Right ventricle myocardium inferior (tissue), 1 donor: ENCODE results near the gene TDP1. TPM values are rescaled to one million over a fixed set of nuclear protein-coding genes. Genes with fewer than 3 reads are reported as not detected.
"Not testable (repeated sequence)": the region's sequence is repeated elsewhere in the genome, so short reads cannot be mapped to it uniquely, and the experiment has no call there.

ENCODE experiments used
- ATAC-seq: fragments of 200-7000 bp; cut with Tn5 transposase; one replicate; pipeline ENCODE4 v1.9.1; 2020; ENCODE audit warnings: mild to moderate bottlenecking, moderate library complexity
- DNase-seq: peaks from one replicate; pipeline ENCODE4 v3.0.0; 2021; ENCODE audit errors: missing footprints
- intact Hi-C: fragments of 100-400 bp; cut with DNase I; formaldehyde crosslinking; loops from one replicate; pipeline ENCODE4 v1.11.0; 2022
- total RNA-seq: library from RNA; stranded (reverse); fragmentation: NEBNext Ultra II Directional; extraction: Animal tissue kit (Norgen Biotek cat#: 25700); gene quantifications from one replicate; pipeline ENCODE4 v1.2.1, GENCODE V29; 2021
- donor health status: DM: no; HTN: yes; CAD: no; lungs with severe emphysema.

The TDP1 gene
- total RNA-seq, 1 donor from 2014 or later = 5.2 TPM

DNA sequence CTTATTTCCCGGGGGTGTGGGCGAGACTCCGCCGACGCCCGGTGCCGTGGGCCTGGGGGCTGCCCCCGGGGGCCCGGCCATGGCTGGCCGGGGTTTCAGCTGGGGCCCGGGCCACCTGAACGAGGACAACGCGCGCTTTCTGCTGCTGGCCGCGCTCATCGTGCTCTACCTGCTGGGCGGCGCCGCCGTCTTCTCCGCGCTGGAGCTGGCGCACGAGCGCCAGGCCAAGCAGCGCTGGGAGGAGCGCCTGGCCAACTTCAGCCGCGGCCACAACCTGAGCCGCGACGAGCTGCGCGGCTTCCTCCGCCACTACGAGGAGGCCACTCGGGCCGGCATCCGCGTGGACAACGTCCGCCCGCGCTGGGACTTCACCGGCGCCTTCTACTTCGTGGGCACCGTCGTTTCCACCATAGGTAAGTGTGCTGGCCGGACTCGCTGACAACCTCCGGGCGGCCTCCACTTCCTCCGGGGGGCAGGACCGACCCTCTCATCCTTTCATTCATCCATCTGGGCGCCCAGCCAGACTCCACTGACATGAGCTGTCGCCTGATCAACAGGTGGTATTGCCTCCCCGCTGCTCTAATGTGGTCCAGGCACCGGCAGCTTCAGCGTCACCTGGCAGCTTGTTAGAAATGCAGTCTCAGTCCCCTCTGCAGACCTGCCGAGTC, 106.5 kb downstream of the TDP1 start:
- ATAC-seq = no peak
- DNase-seq = peak; percentile 65
- intact Hi-C loops = loop anchor here (5.0 kb wide), 2 partner anchors 40 to 115 kb away; no protein-coding TSS in a partner anchor

DNA sequence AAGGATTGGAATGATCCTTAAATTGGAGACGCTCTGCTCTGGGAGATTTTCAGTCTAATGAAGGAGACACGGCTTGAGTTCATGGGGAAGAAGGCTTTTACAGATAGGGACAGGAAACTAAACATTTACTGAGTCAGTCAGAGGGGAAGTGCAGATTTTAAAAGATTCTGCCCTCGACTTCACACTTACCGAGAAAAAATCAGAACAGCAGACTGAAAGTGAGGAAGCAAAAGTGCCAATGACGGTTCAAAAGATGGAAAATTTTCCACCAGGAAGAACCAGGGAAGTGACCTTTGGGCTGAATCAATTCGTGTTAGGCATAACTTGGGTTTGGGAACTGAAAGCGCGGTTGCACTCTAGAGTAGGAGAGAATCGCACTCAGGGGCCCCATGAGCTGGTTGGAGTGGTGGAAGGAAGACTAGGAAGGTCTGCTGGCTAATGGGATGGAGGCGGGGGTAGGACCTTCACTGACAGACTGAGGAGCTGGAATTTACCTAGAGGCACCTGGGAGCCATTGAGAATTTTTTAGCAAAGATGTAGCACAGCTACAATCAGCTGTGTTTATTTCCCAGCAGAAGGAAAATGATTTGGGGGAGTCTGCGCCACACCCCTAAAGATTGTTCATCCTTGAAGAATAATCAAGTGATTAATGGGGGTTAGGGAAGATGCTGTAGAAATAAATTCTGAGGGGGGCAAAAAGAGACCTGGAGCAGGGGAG, 107.3 kb downstream of the TDP1 start:
- intact Hi-C loops = loop anchor here (5.0 kb wide), 2 partner anchors 39 to 114 kb away; no protein-coding TSS in a partner anchor
- ATAC-seq = no peak
- DNase-seq = no peak

DNA sequence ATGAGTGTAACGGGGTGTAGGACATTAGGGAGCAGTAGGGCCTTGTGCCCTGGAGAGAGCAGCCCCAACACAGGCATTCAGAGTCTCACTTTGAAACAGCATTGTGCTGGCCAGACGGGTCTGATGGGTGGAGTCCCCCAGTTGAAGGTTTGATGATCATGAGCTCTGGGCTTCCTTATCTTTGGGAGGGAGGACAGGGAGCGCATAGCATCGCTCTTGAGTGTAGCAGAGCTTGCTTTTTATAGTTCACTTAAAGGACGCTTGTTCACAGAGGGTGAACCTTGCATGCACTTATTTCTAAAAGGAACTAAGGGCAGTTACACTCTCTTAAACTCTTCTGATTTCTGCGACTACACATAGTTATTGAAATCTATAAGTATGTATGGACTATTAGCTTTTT, 116.6 kb downstream of the TDP1 start:
- DNase-seq (no peak), ATAC-seq (peak; percentile 92)
- intact Hi-C loops = loop anchor here (2.0 kb wide), 1 partner anchor 14 kb away; no protein-coding TSS in a partner anchor

DNA sequence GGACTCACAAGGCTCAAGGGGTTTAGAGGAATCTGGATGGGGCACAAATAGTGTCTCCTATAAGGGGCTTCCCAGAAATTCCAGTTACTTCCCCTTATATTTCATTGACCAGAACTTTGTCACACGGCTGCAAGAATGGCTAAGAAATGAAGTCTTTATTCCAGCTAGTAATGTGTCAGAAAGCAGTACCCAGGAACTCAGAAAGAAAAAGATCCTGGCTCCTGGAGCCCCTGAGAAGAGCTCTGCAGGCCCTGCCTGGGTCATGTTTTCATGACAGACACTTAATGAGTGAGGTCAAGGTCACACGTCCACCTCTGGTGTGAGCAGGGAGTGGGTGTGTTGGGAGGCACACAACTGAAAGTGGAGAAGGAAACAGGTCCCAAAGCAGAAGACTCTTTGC, 123.8 kb downstream of the TDP1 start:
- intact Hi-C loops = no loop called here
- DNase-seq = no peak
- ATAC-seq = no peak

DNA sequence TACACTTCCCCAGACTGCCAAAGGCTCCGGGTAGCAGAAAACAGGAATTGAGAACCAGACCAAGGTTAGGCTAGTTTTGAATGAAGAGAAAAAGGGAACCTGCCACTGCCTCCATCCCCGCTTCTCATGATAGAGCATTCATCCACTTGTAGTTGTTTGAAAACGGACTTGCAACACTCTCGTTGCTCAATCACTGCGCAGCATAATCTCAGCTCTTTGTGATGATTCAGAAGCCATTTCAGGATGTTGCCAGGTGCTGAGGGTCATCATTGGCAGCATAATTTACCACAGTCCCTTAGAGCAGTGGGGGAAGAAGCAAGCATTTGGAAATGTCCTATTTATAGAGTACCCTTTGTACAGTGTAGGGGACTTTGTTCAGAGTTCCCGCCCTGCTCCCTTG, 131.7 kb downstream of the TDP1 start:
- intact Hi-C loops = loop anchor here (2.0 kb wide), 1 partner anchor 15 kb away; no protein-coding TSS in a partner anchor
- ATAC-seq = peak; percentile 95
- no peak for DNase-seq

DNA sequence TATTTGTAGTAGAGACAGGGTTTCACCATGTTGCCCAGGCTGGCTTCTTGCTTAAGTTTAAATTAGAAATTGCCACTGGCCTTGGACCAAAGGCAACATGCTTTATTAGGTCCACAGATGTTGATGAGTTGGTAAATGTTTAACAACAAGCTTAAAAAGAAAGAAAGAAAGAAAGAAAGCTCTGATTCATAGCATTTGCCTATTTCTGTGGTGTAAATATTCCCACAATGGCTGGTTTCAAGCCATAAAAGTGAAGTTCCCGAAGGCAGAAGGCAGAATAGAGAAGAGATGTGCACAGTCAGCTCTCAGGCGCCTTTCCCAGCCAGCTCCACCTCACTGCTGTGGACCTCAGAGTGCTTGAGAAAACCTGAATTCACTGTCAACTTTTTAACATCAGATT, 132.4 kb downstream of the TDP1 start:
- no peak for DNase-seq
- no peak for ATAC-seq
- intact Hi-C loops = no loop called here

DNA sequence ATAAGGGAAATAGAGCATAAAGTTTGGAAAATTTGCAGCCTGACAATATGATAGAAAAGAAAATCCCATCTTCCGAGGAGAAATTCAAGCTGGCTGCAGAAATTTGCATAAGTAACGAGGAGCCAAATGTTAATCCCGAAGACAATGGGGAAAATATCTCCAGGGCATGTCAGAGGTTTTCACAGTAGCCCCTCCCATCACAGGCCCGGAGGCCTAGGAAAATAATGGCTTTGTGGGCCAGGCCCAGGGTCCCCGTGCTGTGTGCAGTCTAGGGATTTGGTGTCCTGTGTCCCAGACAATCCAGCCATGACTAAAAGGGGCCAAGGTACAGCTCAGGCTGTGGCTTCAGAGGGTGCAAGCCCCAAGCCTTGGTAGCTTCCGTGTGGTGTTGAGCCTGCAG, 133.8 kb downstream of the TDP1 start:
- DNase-seq, intact Hi-C loops, ATAC-seq: not testable (repeated sequence)

DNA sequence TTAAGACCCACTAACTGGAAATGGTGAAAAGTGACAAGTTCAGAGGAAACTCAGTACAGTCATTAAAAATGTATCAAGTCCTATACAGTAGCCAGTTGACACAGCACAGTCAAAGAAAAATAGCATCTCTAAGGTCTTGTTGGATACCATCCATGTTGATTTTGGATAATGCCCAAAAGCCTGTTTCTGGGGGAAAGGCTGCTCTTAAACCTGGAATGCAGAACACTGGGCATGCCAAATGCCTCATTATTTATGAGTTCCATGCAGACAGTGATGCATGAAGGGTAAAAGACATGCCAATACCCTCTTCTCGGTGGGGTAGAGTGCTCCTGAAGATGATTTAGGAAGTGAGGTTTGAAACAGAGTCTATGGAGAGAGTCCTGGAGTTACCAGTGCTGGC, 135.7 kb downstream of the TDP1 start:
- intact Hi-C loops = no loop called here
- no peak for DNase-seq
- ATAC-seq = peak; percentile 51

DNA sequence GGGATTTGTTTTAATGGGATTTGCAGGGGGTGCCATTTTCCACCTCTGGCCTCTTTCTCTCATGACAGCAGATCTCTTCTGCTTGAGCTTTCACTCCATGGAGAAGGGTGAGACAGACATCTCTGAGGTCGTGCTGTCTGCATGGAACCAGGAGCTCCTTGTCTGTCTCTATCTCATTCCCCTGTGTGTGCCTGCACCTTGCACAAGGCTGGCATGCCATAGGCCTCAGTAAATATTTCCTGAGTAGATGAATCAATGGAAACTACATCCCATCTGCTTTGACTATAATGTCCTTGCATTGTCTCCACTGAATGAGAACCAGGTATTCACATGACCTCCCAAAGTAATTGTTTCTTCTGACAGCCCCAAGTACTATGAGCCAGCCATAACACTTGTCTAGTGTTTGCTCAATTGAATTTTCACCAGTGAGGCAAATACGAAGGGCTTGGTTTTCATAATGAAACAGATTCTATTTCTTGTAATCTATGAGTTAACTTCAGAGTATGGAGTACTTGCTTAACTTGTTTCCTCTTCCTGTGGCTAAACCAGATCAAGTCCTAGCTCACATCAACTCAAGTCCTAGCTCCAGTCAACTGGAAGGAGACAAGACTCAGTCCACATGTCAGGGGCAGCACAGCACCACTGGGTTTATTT, 138.3 kb downstream of the TDP1 start:
- intact Hi-C loops = no loop called here
- ATAC-seq = no peak
- DNase-seq = no peak

Other genes with a start within 250 kb of the TDP1 start
- 3.5 TPM for gene EFCAB11, start 1.2 kb upstream of the TDP1 start, total RNA-seq
- 6.7 TPM for gene KCNK13, start 106.1 kb downstream of the TDP1 start, total RNA-seq